Small intestine (tissue), 7 donors: Measurements from ENCODE around the gene ZNF438. TPM values are rescaled to one million over a fixed set of nuclear protein-coding genes. Genes with fewer than 3 reads are reported as not detected.

Experiments
- DNase-seq, 2 donors: peaks; one replicate each; pipeline versions ENCODE4 v3.0.0 to v3.0.0-alpha.2; 2013
- FAIRE-seq: peaks from 2 replicates; lab custom pipeline; 2012; peaks lifted over from hg19 to GRCh38; lab: Jason Lieb, UNC
- H3K27ac ChIP-seq, 3 donors: one replicate each; pipeline ENCODE4 v1.5.1; 2013; ENCODE audit warnings: low read length in 2 of 3, mild to moderate bottlenecking in 2 of 3, control low read depth in 1 of 3, inconsistent platforms in 1 of 3, low read depth in 1 of 3, moderate library complexity in 1 of 3
- H3K27me3 ChIP-seq, 3 donors: one replicate each; pipeline ENCODE4 v1.6.1; 2013; ENCODE audit warnings: low read length in 3 of 3, inconsistent platforms in 1 of 3; ENCODE audit not compliant: control insufficient read depth in 3 of 3, insufficient read depth in 3 of 3
- H3K36me3 ChIP-seq, 3 donors: one replicate each; pipeline ENCODE4 v1.6.1; 2013; ENCODE audit warnings: low read length in 3 of 3, inconsistent platforms in 1 of 3, low read depth in 1 of 3, mild to moderate bottlenecking in 1 of 3, moderate library complexity in 1 of 3; ENCODE audit not compliant: control insufficient read depth in 3 of 3, insufficient read depth in 2 of 3
- H3K4me1 ChIP-seq, 3 donors: one replicate each; pipeline ENCODE4 v1.6.1; 2013; ENCODE audit warnings: low read length in 2 of 3, inconsistent platforms in 1 of 3, low read depth in 1 of 3, mild to moderate bottlenecking in 1 of 3, moderate library complexity in 1 of 3; ENCODE audit not compliant: control insufficient read depth in 3 of 3, insufficient read depth in 2 of 3
- H3K4me3 ChIP-seq, 3 donors: one replicate each; pipeline ENCODE4 v1.5.1; 2013; ENCODE audit warnings: low read length in 3 of 3, control low read depth in 1 of 3, inconsistent platforms in 1 of 3, low read depth in 1 of 3, mild to moderate bottlenecking in 1 of 3, moderate library complexity in 1 of 3
- H3K9me3 ChIP-seq, 2 donors: one replicate each; pipeline ENCODE4 v1.6.1; 2013; ENCODE audit warnings: low read depth in 1 of 2, low read length in 1 of 2; ENCODE audit not compliant: control insufficient read depth in 2 of 2, insufficient read depth in 1 of 2
- WGBS, 3 donors: extraction: QIAGEN DNeasy Blood & Tissue Kit; methylation state at CpG; one replicate each; pipeline ENCODE4 v1.1.7; 2013; 5-methylcytosine and 5-hydroxymethylcytosine counted together
- polyA plus RNA-seq, 4 donors: library from polyadenylated mRNA; stranded (reverse) in 3 of 4; unstranded in 1 of 4; fragments of 200-250 nt in 3 of 4; fragments of 120-200 nt in 1 of 4; gene quantifications; one replicate each; pipeline versions ENCODE4 v1.2.1 to v1.2.3, GENCODE V29; 2013
- donor health status: healthy with polysubstance abuse.
- donor health status: control.
- donor health status: control.
- donor health status: Bipolar disorder and iron deficiency.
- donor health status: healthy.

The ZNF438 gene
- polyA plus RNA-seq, 4 donors = 4.1 to 6.4 (median 5.5) TPM

- Histone ChIP-seq H3K9me3 (no peaks in the 10 kb centered on the region), H3K36me3 (no peaks in the 10 kb centered on the region), H3K27ac (no peak overlapping the region), H3K4me1 (peaks cover 0 to 13% (median 0%) of the 10 kb centered on the region in 3 donors), H3K4me3 (no peak overlapping the region), H3K27me3 (peaks cover 0 to 2% (median 0%) of the 10 kb centered on the region in 3 donors)
- FAIRE-seq = no peak
- no peak for DNase-seq
- 61 to 77% (median 70%) methylated on average over 10 of the region's 10 CpGs for WGBS, 3 donors
These were observed 211.2 kb downstream of the ZNF438 start for GRCh38 chr10:30820261-30820991.

- 69 to 78% (median 73%) methylated on average over 15 of the region's 15 CpGs for WGBS, 3 donors
- H3K4me3 ChIP-seq = no peak overlapping the region
- FAIRE-seq (no peak), DNase-seq (no peak)
- no peaks in the 10 kb centered on the region for H3K9me3 ChIP-seq
- peaks cover 0 to 13% (median 0%) of the 10 kb centered on the region in 3 donors for H3K4me1 ChIP-seq
- peaks cover 0 to 2% (median 0%) of the 10 kb centered on the region in 3 donors for H3K27me3 ChIP-seq
- H3K27ac ChIP-seq = peak overlapping the region in 2 of 3 donors; percentile 32 to 51
- H3K36me3 ChIP-seq = no peaks in the 10 kb centered on the region
These were observed 212.1 kb downstream of the ZNF438 start for GRCh38 chr10:30819341-30820181.

- Histone ChIP-seq H3K4me1 (peaks cover 0 to 13% (median 0%) of the 10 kb centered on the region in 3 donors), H3K36me3 (no peaks in the 10 kb centered on the region), H3K27ac (no peak overlapping the region), H3K9me3 (no peaks in the 10 kb centered on the region), H3K27me3 (peaks cover 0 to 2% (median 0%) of the 10 kb centered on the region in 3 donors), H3K4me3 (no peak overlapping the region)
- WGBS, 3 donors = 73 to 89% (median 89%) methylated on average over 17 of the region's 17 CpGs
- DNase-seq (no peak), FAIRE-seq (no peak)
These were observed 212.8 kb downstream of the ZNF438 start for GRCh38 chr10:30818854-30819253.

- FAIRE-seq (no peak), DNase-seq (no peak)
- Histone ChIP-seq H3K9me3 (no peaks in the 10 kb centered on the region), H3K4me3 (no peak overlapping the region), H3K27ac (no peak overlapping the region), H3K4me1 (peaks cover 0 to 13% (median 0%) of the 10 kb centered on the region in 3 donors), H3K27me3 (peaks cover 0 to 2% (median 0%) of the 10 kb centered on the region in 3 donors), H3K36me3 (no peaks in the 10 kb centered on the region)
- WGBS, 3 donors = 51 to 66% (median 61%) methylated on average over 8 to 12 of the region's 12 CpGs
These were observed 213.5 kb downstream of the ZNF438 start for GRCh38 chr10:30818010-30818660.

GRCh38 chr10:30817541-30817940 lies 214.1 kb downstream of the ZNF438 start:
- Histone ChIP-seq H3K4me1 (peaks cover 0 to 13% (median 0%) of the 10 kb centered on the region in 3 donors), H3K36me3 (no peaks in the 10 kb centered on the region), H3K4me3 (no peak overlapping the region), H3K27ac (no peak overlapping the region), H3K9me3 (no peaks in the 10 kb centered on the region), H3K27me3 (peaks cover 0 to 2% (median 0%) of the 10 kb centered on the region in 3 donors)
- FAIRE-seq (no peak), DNase-seq (no peak)
- 67 to 71% (median 69%) methylated on average over 5 of the region's 5 CpGs for WGBS, 3 donors

GRCh38 chr10:30816820-30817171 lies 214.9 kb downstream of the ZNF438 start:
- FAIRE-seq = no peak
- no peak for DNase-seq
- Histone ChIP-seq H3K9me3 (no peaks in the 10 kb centered on the region), H3K4me3 (no peak overlapping the region), H3K27ac (no peak overlapping the region), H3K4me1 (peaks cover 0 to 17% (median 0%) of the 10 kb centered on the region in 3 donors), H3K27me3 (peaks cover 0 to 2% (median 0%) of the 10 kb centered on the region in 3 donors), H3K36me3 (no peaks in the 10 kb centered on the region)
- WGBS, 3 donors = 78 to 86% (median 83%) methylated on average over 3 of the region's 3 CpGs

GRCh38 chr10:30816159-30816819 lies 215.4 kb downstream of the ZNF438 start:
- Histone ChIP-seq H3K36me3 (no peaks in the 10 kb centered on the region), H3K9me3 (no peaks in the 10 kb centered on the region), H3K4me1 (peaks cover 0 to 15% (median 0%) of the 10 kb centered on the region in 3 donors), H3K27ac (peak overlapping the region in 1 of 3 donors; percentile 26), H3K4me3 (no peak overlapping the region), H3K27me3 (peaks cover 0 to 2% (median 0%) of the 10 kb centered on the region in 3 donors)
- 80 to 85% (median 80%) methylated on average over 9 of the region's 9 CpGs for WGBS, 3 donors
- DNase-seq (no peak), FAIRE-seq (no peak)
